GM12865 (cell line): ENCODE measurements around the gene SPAG16.

Experiments used
- DNase-seq: peaks from one replicate; pipeline ENCODE4 v3.0.0; 2010; ENCODE audit warnings: low read depth
- H3K4me3 ChIP-seq: 2 replicates; pipeline ENCODE4 v1.5.1; 2011; ENCODE audit warnings: mild to moderate bottlenecking, low read depth, low read length, control low read depth
- CTCF ChIP-seq: IDR thresholded peaks from 2 replicates; pipeline ENCODE4 v1.5.1; 2011; ENCODE audit warnings: low read length, control low read depth, low read depth, inconsistent platforms; ENCODE audit not compliant: insufficient read depth; ENCODE audit errors: missing control alignments

SPAG16 gene

GRCh38 chr2:213451542-213452239 is 167.4 kb downstream of the SPAG16 start:
- no peak overlapping the region for H3K4me3 ChIP-seq
- DNase-seq, result no peak
- TF ChIP-seq CTCF, result no peak

- DNase-seq, result no peak
- TF ChIP-seq CTCF, result no peak
- no peak overlapping the region for H3K4me3 ChIP-seq
These were observed 171.2 kb downstream of the SPAG16 start for GRCh38 chr2:213455316-213456008.

- no peak overlapping the region for H3K4me3 ChIP-seq
- peak; percentile 11 for DNase-seq
- TF ChIP-seq CTCF, result no peak
These were observed 191.2 kb downstream of the SPAG16 start for GRCh38 chr2:213475433-213475832.

GRCh38 chr2:213476641-213477040 is 192.4 kb downstream of the SPAG16 start:
- no peak overlapping the region for H3K4me3 ChIP-seq
- TF ChIP-seq CTCF, result no peak
- no peak for DNase-seq

GRCh38 chr2:213490087-213490486 is 205.8 kb downstream of the SPAG16 start:
- peak; percentile 7 for TF ChIP-seq CTCF
- no peak overlapping the region for H3K4me3 ChIP-seq
- DNase-seq, result peak; percentile 2

- no peak for TF ChIP-seq CTCF
- DNase-seq, result no peak
- no peak overlapping the region for H3K4me3 ChIP-seq
These were observed 207.1 kb downstream of the SPAG16 start for GRCh38 chr2:213491376-213491775.

GRCh38 chr2:213496226-213496625 is 212.0 kb downstream of the SPAG16 start:
- DNase-seq, result no peak
- H3K4me3 ChIP-seq, result no peak overlapping the region
- TF ChIP-seq CTCF, result no peak
